Medulla oblongata (tissue), 1 donor: Measurements from ENCODE around the gene ANAPC13.
A peak's percentile ranks its signal among the peaks of the same experiment; 100 is the strongest.

Experiments used
- DNase-seq: peaks from one replicate; pipeline ENCODE4 v3.0.0-alpha.2; 2015; ENCODE audit errors: extremely low spot score

Gene ANAPC13

DNA sequence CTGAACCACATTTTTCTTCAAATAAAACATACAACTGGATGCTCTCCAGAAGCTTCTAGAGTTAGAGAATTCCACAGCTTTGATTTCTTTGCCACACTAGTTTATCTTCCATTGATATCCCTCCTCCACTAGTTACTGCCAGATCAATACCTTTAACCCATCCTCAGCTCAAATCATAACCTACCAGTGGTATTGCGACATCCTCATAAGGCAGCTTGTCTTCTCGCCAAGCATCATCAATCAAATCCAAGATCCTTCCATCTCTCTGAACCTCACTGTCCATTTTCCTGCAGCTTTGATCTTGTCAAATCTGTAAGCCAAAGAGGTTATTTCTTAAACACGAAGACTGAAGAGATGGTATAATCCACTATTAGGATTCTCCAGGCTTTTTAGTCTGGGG is 3.2 kb downstream of the ANAPC13 start:
- no peak for DNase-seq

GRCh38 chr3:134481166-134481565 is 4.6 kb downstream of the ANAPC13 start:
- no peak for DNase-seq

- DNase-seq, result no peak
These were observed 5.2 kb downstream of the ANAPC13 start for GRCh38 chr3:134480546-134480945.

DNA sequence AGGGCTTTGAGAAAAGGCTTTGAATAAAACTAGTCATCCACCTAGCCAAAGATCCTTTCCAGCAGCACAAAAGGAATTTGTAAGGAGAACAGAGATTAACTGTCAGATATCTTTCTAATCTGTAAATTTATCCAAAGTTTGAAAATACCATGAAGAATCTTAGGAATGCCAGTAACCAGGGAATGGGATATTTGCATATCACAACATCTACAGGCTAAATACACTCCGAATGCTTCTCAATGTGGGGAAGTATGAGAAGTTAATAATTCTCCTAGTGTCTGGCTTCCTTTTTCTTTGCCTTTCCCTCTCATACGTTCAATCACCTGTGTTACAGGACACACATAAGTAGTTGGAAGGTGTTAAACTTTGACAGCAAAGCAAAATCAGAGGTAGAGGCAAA is 7.8 kb downstream of the ANAPC13 start:
- no peak for DNase-seq

- no peak for DNase-seq
These were observed 8.8 kb downstream of the ANAPC13 start for GRCh38 chr3:134477002-134477401.

DNA sequence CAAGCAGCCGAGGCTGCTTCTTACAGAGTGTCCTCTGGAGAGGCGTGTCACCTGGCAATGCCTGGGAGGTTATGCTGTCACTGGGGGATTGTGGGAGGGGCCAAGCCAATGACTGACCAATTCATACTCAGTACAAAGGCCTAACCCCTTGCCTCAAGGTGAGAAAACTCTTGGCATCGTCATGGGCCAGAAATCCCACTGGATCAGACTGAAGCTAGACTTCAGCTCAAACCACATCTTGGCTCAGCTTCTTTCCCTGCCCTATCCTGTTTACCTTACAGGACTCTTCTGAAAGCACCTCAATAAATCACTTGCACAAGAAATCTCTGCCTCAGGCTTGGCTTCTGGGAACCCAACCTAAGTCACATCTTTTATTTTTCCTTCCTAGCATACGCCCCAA is 9.5 kb downstream of the ANAPC13 start:
- no peak for DNase-seq

GRCh38 chr3:134474956-134475355 is 10.8 kb downstream of the ANAPC13 start:
- no peak for DNase-seq

DNA sequence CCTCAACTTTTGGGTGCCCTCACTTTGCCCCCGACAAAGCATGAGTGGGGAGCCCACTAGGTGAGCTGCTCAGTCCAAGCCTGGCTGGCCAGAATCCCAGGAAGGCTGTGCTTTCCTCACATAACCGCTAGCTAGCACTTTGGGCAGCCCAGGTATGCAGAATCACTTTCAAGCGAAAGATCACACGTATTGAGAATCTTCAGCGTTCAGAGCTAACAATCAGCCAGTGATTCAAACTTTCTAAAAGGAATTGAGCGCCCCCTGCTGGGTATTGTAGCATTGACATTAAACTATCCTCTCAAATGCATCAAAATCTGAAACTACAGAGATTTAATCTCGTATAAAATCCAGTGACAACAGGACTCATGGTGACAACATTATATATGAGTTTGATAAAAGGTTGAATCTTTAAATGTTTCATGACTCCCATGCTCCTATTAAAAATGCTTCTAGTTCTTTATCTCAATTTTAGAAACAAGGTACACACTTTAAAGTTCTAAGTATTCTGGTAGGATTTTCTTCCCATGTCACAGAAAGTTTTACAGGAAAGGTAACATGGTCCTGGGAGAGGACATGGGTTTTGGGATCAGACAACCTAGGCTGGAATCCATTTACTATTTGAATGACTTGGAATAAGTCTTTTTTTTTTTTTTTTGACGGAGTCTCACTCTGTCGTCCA is 11.8 kb downstream of the ANAPC13 start:
- peak; percentile 94 for DNase-seq

GRCh38 chr3:134472831-134473230 is 13.0 kb downstream of the ANAPC13 start:
- DNase-seq, result no peak

GRCh38 chr3:134471521-134472193 is 14.1 kb downstream of the ANAPC13 start:
- no peak for DNase-seq

- DNase-seq, result no peak
These were observed 17.3 kb downstream of the ANAPC13 start for GRCh38 chr3:134468519-134468918.

- DNase-seq, result no peak
These were observed 19.5 kb downstream of the ANAPC13 start for GRCh38 chr3:134466331-134466730.

DNA sequence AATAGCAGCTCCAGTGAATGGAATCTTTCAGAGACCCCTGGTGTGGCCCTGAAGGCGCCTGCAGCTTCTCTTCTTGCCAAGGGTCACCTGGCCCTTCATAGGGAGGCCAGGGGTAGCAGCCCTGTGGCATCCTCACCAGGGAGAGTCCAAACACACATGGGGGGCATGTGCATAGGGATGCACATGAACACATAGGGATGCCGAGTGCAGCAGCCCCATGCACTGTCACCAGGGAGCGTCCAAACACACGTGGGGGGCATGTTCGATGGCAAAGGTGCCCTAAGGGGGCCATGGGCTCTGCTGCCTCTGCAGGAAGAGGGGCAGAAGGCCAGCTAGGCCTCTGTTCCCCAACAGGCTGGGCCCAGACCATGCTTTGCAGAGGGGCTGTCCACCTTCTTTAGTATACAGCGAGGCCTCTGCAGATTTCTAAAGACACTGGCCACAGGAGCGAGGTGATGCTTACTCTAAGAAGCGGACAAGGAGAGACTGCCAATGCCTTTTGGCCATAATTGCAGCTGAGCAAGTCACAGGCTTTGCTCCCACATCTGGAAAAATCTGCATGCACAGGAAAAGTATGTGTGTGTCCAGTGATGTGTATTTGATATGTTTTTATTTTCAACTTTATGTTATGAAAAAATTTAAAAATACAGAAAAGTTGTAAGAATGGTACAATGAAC is 21.0 kb downstream of the ANAPC13 start:
- no peak for DNase-seq

- peak; percentile 41 for DNase-seq
These were observed 21.6 kb downstream of the ANAPC13 start for GRCh38 chr3:134464064-134464688.

DNA sequence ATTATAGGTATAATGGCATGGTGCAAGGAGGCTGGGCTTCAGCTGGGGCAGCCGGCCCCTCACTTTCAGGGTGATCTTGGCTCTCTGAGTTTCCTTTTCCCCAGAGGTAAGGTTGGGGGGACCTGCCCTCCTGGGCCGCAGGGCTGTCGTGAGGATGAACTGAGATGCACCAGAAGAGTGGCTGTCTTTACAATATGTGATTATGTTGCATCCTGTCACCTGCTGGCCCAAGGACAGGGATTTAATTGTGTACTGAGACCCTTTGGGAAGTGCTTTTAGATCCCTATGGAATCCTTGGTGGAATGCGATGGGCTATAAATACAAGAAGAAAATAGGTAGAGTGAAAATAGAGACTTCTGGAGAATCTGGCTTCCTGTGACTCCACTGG is 22.1 kb downstream of the ANAPC13 start:
- DNase-seq, result no peak

DNA sequence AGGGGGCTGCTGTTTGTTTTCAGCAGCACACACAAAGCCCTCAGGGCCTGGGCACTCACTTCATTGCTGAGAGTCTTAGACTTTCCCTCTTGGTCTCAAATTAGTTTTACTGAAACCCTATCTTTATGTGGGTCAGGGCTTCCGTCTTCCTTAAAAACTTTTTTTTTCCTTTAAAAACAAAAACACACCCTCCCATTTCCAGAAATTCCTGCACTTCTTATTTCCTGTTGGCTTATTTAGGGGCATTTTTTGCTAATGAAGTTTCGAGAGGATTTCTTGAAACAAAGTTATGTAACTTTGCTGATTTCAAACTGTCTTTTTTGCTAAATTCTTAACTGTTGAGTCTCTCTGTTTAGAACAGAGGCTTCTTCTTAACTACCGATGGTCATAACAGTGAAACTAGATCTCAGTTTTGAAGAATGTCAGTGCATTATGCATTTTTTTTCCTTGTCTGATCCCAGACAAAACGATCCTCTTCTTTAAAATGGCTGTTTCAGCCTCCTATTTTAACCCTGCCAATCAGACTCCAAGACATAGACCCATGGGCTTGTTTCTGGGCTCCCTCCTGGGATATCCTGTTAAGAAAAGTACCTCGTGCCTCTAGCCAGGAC is 23.3 kb downstream of the ANAPC13 start:
- DNase-seq, result no peak

- DNase-seq, result no peak
These were observed 24.8 kb downstream of the ANAPC13 start for GRCh38 chr3:134460965-134461364.

DNA sequence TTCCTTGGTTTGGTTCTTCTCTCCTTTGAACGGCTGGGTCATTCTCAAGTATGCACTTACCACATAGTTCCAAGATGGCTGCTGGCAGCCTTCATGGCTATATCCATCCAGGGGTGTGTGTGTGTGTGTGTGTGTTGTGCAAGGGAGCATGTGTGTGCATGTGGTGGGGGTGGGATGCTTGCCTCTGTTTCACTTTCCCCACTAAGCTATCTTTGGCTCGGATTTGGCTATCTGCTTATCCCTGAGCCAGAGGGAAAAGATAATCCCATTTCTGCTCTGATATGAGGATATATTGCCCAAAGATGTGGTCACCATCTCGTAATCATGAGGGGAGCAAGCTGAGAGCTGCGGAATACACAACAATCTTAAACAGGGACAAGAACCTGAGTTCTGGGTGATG is 26.2 kb downstream of the ANAPC13 start:
- DNase-seq, result no peak

GRCh38 chr3:134458406-134458945 is 27.3 kb downstream of the ANAPC13 start:
- no peak for DNase-seq

- DNase-seq, result no peak
These were observed 28.3 kb downstream of the ANAPC13 start for GRCh38 chr3:134457376-134458074.

DNA sequence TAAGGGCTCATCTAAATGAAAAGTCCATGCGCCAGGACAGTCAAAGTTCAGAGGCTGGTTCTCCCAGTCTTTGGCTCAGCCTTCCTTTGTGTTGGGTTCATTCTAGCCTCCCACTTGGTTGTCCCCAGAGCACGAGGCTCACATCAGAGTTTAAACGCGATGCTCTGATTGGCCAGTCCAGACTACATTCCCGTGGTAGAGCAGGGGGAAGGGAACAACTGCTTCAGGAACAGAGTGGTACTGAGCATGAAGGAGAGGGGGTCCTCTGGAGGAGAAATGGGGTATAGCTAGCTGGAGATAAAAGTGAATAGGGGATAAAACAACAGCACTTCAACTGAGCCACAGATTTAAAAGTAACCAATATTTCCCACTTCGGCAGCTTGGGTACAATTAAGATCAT is 32.2 kb downstream of the ANAPC13 start:
- DNase-seq, result no peak
